ENCODE data around the gene ERC1.

DNA sequence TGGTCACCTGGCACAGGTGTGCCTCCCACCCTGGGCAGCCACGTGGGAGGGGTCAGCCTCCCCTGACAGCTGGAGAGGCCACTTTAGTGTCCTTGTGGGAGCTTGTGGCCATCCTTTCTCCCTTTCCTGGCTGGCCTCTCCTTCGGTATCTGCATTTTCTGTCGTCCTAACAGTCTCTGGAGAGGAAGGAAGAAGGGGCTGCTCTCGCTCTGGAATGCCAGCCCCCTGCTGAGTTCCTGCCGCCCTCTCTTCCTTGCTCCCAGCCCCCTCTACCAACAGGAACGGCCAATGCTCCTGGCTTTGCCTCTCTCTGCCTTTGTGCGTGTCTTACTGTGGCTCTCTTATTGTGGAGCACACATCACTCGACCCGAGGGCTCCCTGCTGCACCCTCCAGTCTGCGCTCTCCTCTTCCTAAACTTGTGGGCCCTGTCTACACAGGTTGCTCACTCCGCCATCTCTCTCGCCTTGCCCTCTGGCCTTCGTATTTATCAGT lies 532.6 kb downstream of the ERC1 start:
- TF ChIP-seq CTCF (IDR thresholded peaks at IDR 0.05; ENCODE audit: low read depth, low read length, poor library complexity, severe bottlenecking) (no peak), EZH2phosphoT487 (IDR thresholded peaks at IDR 0.05; ENCODE audit: borderline replicate concordance, low read length) (no peak)

Measured in DOHH2 (cell line).